B cell (primary cell): ENCODE measurements around the gene PELI2. TPM values are rescaled to one million over a fixed set of nuclear protein-coding genes. Genes with fewer than 3 reads are reported as not detected.

Experiments
- ATAC-seq: fragments of 200-7000 bp; cut with Tn5 transposase; one replicate; pipeline ENCODE4 v1.10.0; 2021; ENCODE audit warnings: low read depth, mild to moderate bottlenecking, moderate number of reproducible peaks, moderate library complexity
- CTCF ChIA-PET: fragments of 350-600 bp; sonication (Branson Sonifier 250); formaldehyde crosslinking; loops from one replicate; lab custom pipeline; 2021; ENCODE audit warnings: antibody characterized with exemption, inconsistent platforms; lab: Charles Lee
- POLR2A ChIA-PET: fragments of 350-600 bp; sonication (Branson Sonifier 250); formaldehyde crosslinking; loops from one replicate; lab custom pipeline; 2021; ENCODE audit warnings: antibody characterized with exemption; lab: Charles Lee
- DNase-seq: peaks from one replicate; pipeline ENCODE4 v3.0.0; 2013
- H2AFZ ChIP-seq: 2 replicates; pipeline ENCODE4 v1.6.1; 2012; ENCODE audit warnings: mild to moderate bottlenecking, low read depth, low read length; ENCODE audit not compliant: insufficient read depth, poor library complexity, severe bottlenecking
- H3K27ac ChIP-seq, 2 donors: 1 replicate in 1 of 2; 2 replicates in 1 of 2; pipeline ENCODE4 v1.5.1; 2012 to 2013; ENCODE audit warnings: low read length in 2 of 2, mild to moderate bottlenecking in 2 of 2, moderate library complexity in 1 of 2
- H3K27me3 ChIP-seq, 4 experiments: fragments of 200-600 bp in 1 of 4; sonication (generic) in 1 of 4; replicated peaks in 1 of 4; 1 replicate in 2 of 4; 2 replicates in 2 of 4; pipeline versions ENCODE4 v1.6.1 to v1.7.0; 2013 to 2016; ENCODE audit warnings: low read length in 3 of 4, mild to moderate bottlenecking in 2 of 4, mixed read lengths in 1 of 4, moderate library complexity in 1 of 4; ENCODE audit not compliant: insufficient read depth in 4 of 4, control insufficient read depth in 3 of 4; ENCODE audit errors: control extremely low read depth in 1 of 4
- H3K36me3 ChIP-seq, 2 experiments: replicated peaks in 1 of 2; 1 replicate in 1 of 2; 2 replicates in 1 of 2; pipeline versions ENCODE4 v1.6.1 to v1.7.1; 2013; ENCODE audit warnings: low read length in 1 of 2; ENCODE audit not compliant: insufficient read depth in 2 of 2, control insufficient read depth in 1 of 2; ENCODE audit errors: control extremely low read depth in 1 of 2, extremely low read depth in 1 of 2
- H3K4me1 ChIP-seq, 2 donors: fragments of 200-600 bp in 1 of 2; sonication (generic) in 1 of 2; 1 replicate in 1 of 2; 2 replicates in 1 of 2; pipeline versions ENCODE4 v1.5.1 to v1.6.1; 2013 to 2017; ENCODE audit warnings: low read length in 2 of 2; ENCODE audit not compliant: control insufficient read depth in 2 of 2, insufficient read depth in 2 of 2
- H3K4me2 ChIP-seq: replicated peaks from 2 replicates; pipeline ENCODE3; 2012; ENCODE audit warnings: mild to moderate bottlenecking, low read depth, low read length; ENCODE audit not compliant: poor library complexity, severe bottlenecking
- H3K4me3 ChIP-seq, 5 experiments: fragments of 200-600 bp in 1 of 5; sonication (generic) in 1 of 5; 1 replicate in 3 of 5; 2 replicates in 2 of 5; pipeline versions ENCODE4 v1.5.1 to v1.7.0; 2011 to 2016; ENCODE audit warnings: low read length in 4 of 5, mild to moderate bottlenecking in 4 of 5, low read depth in 2 of 5, control low read depth in 1 of 5, moderate library complexity in 1 of 5; ENCODE audit not compliant: insufficient read depth in 1 of 5; ENCODE audit errors: control extremely low read depth in 1 of 5, extremely low read depth in 1 of 5
- H3K79me2 ChIP-seq: fragments of 200-600 bp; sonication (generic); one replicate; pipeline ENCODE4 v1.6.0; 2016; ENCODE audit warnings: low read length; ENCODE audit not compliant: control insufficient read depth, insufficient read depth
- H3K9ac ChIP-seq: fragments of 200-600 bp; sonication (generic); 2 replicates; pipeline ENCODE4 v1.6.1; 2017; ENCODE audit warnings: mild to moderate bottlenecking, low read length, moderate library complexity
- H3K9me3 ChIP-seq, 3 donors: one replicate each; pipeline versions ENCODE4 v1.6.1 to v1.7.1; 2013; ENCODE audit warnings: low read length in 2 of 3; ENCODE audit not compliant: control insufficient read depth in 2 of 3, insufficient read depth in 1 of 3; ENCODE audit errors: control extremely low read depth in 1 of 3
- H4K20me1 ChIP-seq: 2 replicates; pipeline ENCODE4 v1.6.0; 2012; ENCODE audit warnings: mild to moderate bottlenecking, low read length; ENCODE audit not compliant: insufficient read depth, control insufficient read depth, poor library complexity, severe bottlenecking
- H3K27ac Mint-ChIP-seq: one replicate; pipeline ENCODE4 v1.8.0; 2021; ENCODE audit warnings: mixed read lengths
- H3K27me3 Mint-ChIP-seq: one replicate; pipeline ENCODE4 v1.8.0; 2021; ENCODE audit warnings: mixed read lengths
- H3K4me1 Mint-ChIP-seq: one replicate; pipeline ENCODE4 v1.8.0; 2021; ENCODE audit warnings: mixed read lengths
- H3K4me3 Mint-ChIP-seq: one replicate; pipeline ENCODE4 v1.8.0; 2021; ENCODE audit warnings: mixed read lengths
- H3K9me3 Mint-ChIP-seq: one replicate; pipeline ENCODE4 v1.8.0; 2022; ENCODE audit warnings: mixed read lengths; ENCODE audit not compliant: insufficient read depth
- CTCF ChIP-seq: fragments of 200-600 bp; IDR thresholded peaks from one replicate; pipeline ENCODE4 v1.8.0; 2022; ENCODE audit warnings: antibody characterized with exemption, mild to moderate bottlenecking
- EZH2 ChIP-seq: IDR thresholded peaks from 2 replicates; pipeline ENCODE4 v1.6.1; 2012; ENCODE audit warnings: borderline replicate concordance, low read depth, mild to moderate bottlenecking, moderate library complexity, low read length; ENCODE audit not compliant: insufficient read depth, poor library complexity, severe bottlenecking
- WGBS: methylation state at CpG from one replicate; pipeline ENCODE4 v1.1.5; 2013; ENCODE audit warnings: missing lambda C conversion rate; ENCODE audit not compliant: insufficient coverage; 5-methylcytosine and 5-hydroxymethylcytosine counted together
- intact Hi-C: fragments of 100-400 bp; cut with micrococcal nuclease; formaldehyde crosslinking; loops from one replicate; pipeline ENCODE4 v1.10.0; 2022
- polyA plus RNA-seq: library from polyadenylated mRNA; depleted of rRNA; stranded (reverse); fragments of >200 nt; gene quantifications from 2 replicates; pipeline ENCODE4 v1.2.3, GENCODE V29; 2012
- total RNA-seq, 2 donors: library from RNA; stranded (reverse); fragments of 120-200 nt in 1 of 2; gene quantifications; 1 replicate in 1 of 2; 2 replicates in 1 of 2; pipeline versions ENCODE4 v1.2.3 to v1.2.4, GENCODE V29; 2013 to 2022

Gene PELI2
- total and polyA plus RNA-seq, 2 donors (not counting 1 experiment from before 2014, with no cell fraction given): 5.7 to 13.4 TPM

GRCh38 chr14:56349960-56350359 lies 231.7 kb downstream of the PELI2 start:
- ATAC-seq (no peak), DNase-seq (no peak)
- ChIA-PET CTCF (no interaction called here), POLR2A (no interaction called here)
- Histone ChIP-seq H3K9ac (no peak overlapping the region), H3K4me1 (no peaks in the 10 kb centered on the region), H2AFZ (no peak overlapping the region), H3K27me3 (no peaks in the 10 kb centered on the region), H3K36me3 (no peaks in the 10 kb centered on the region), H3K79me2 (no peaks in the 10 kb centered on the region), H4K20me1 (no peaks in the 10 kb centered on the region), H3K27ac (no peak overlapping the region), H3K4me3 (no peak overlapping the region), H3K9me3 (no peaks in the 10 kb centered on the region), H3K4me2 (no peak overlapping the region)
- no peaks in the 10 kb centered on the region for H3K9me3 Mint-ChIP-seq
- no peak for TF ChIP-seq CTCF
- TF ChIP-seq EZH2: no peak
- H3K27ac Mint-ChIP-seq: no peak overlapping the region
- intact Hi-C loops: no loop called here
- WGBS: no CpG with 5 or more reads among the region's 1 CpG
- H3K4me1 Mint-ChIP-seq: no peaks in the 10 kb centered on the region
- H3K4me3 Mint-ChIP-seq: no peak overlapping the region
- no peaks in the 10 kb centered on the region for H3K27me3 Mint-ChIP-seq
